ENCODE measurements around the gene RASSF8.

- TF ChIP-seq CTCF (IDR thresholded peaks at IDR 0.05) (no peak), POLR2A (IDR thresholded peaks at IDR 0.05) (no peak)
Measured at GRCh38 chr12:26014085-26014484, 55.6 kb downstream of the RASSF8 start.

Data from heart left ventricle (tissue), 13 donors.